ENCODE results near the gene SRPK2. TPM values are rescaled to one million over a fixed set of nuclear protein-coding genes. Genes with fewer than 3 reads are reported as not detected.
"Not testable (repeated sequence)": the region's sequence is repeated elsewhere in the genome, so short reads cannot be mapped to it uniquely, and the experiment has no call there.

SRPK2 gene
- 37.0 TPM for polyA plus RNA-seq (2013, experiment 1 of 2; ENCODE audit: insufficient read length)
- polyA plus RNA-seq (2013, experiment 2 of 2; ENCODE audit: insufficient read length), result 40.7 TPM

GRCh38 chr7:105388356-105389087 is at the start of gene SRPK2:
Gene SRPK2, minus strand, starts transcription at chr7:105388921.
- DNase-seq, result peak; percentile 76

GRCh38 chr7:105438254-105438653 is 49.5 kb upstream of the SRPK2 start:
- DNase-seq, result no peak

GRCh38 chr7:105437356-105437755 is 48.6 kb upstream of the SRPK2 start:
- DNase-seq, result not testable (repeated sequence)

GRCh38 chr7:105429746-105430612 is 41.3 kb upstream of the SRPK2 start:
- DNase-seq, result peak; percentile 56

- DNase-seq, result no peak
Observed at GRCh38 chr7:105426606-105427146, 38.0 kb upstream of the SRPK2 start.

GRCh38 chr7:105423987-105424386 is 35.3 kb upstream of the SRPK2 start:
- DNase-seq, result no peak

GRCh38 chr7:105413887-105414437 is 25.2 kb upstream of the SRPK2 start:
- DNase-seq, result no peak

- DNase-seq, result not testable (repeated sequence)
Observed at GRCh38 chr7:105410774-105411173, 22.1 kb upstream of the SRPK2 start.

- DNase-seq, result not testable (repeated sequence)
Observed at GRCh38 chr7:105409775-105410174, 21.1 kb upstream of the SRPK2 start.

- peak; percentile 28 for DNase-seq
Observed at GRCh38 chr7:105408791-105409410, 20.2 kb upstream of the SRPK2 start.

GRCh38 chr7:105403128-105403527 is 14.4 kb upstream of the SRPK2 start:
- DNase-seq, result no peak

GRCh38 chr7:105402221-105403095 is 13.7 kb upstream of the SRPK2 start:
- DNase-seq, result peak; percentile 69

- DNase-seq, result peak; percentile 56
Observed at GRCh38 chr7:105399043-105399725, 10.5 kb upstream of the SRPK2 start.

- no peak for DNase-seq
Observed at GRCh38 chr7:105396566-105396965, 7.8 kb upstream of the SRPK2 start.

GRCh38 chr7:105391429-105391828 is 2.7 kb upstream of the SRPK2 start:
- no peak for DNase-seq

GRCh38 chr7:105389889-105390288 is 1.2 kb upstream of the SRPK2 start:
- DNase-seq, result no peak

- DNase-seq, result peak; percentile 72
Observed at GRCh38 chr7:105389088-105389650, 448 bp upstream of the SRPK2 start.

- peak; percentile 36 for DNase-seq
Observed at GRCh38 chr7:105387508-105388355, 989 bp downstream of the SRPK2 start.

GRCh38 chr7:105377903-105378302 is 10.8 kb downstream of the SRPK2 start:
- no peak for DNase-seq
